Measurements from ENCODE around the gene GORAB. TPM values are rescaled to one million over a fixed set of nuclear protein-coding genes. Genes with fewer than 3 reads are reported as not detected.

The GORAB gene
- polyA plus RNA-seq, 2 of the 4 experiments (the other 2 are of a cell fraction), result 7.5 to 15.1 TPM

GRCh38 chr1:170559166-170559565 lies 27.2 kb downstream of the GORAB start:
- Histone ChIP-seq H3K4me1 (peaks cover 10% of the 10 kb centered on the region; the same call in 2 of the 3 replicates), H3K4me3 (no peak overlapping the region), H3K27ac (no peak overlapping the region), H3K9me3 (peaks cover 21% of the 10 kb centered on the region), H3K4me2 (no peak overlapping the region)
- DNase-seq (ENCODE audit: low read depth in 1 of 2, low spot score in 1 of 2) (no peak), ATAC-seq (no peak), FAIRE-seq (no peak)
- POLR2A ChIA-PET, result no interaction called here
- no peak for TF ChIP-seq TFCP2L1 (CRISPR knock-in tag; IDR thresholded peaks at IDR 0.05)
- no peak for TF ChIP-seq RNF2 (IDR thresholded peaks at IDR 0.05; ENCODE audit: borderline replicate concordance, low read depth)
- TF ChIP-seq EHMT2 (IDR thresholded peaks at IDR 0.05; ENCODE audit: low read depth), result no peak
- no peak for TF ChIP-seq RARB (CRISPR knock-in tag; IDR thresholded peaks at IDR 0.05)
- TF ChIP-seq KDM1A (IDR thresholded peaks at IDR 0.05; ENCODE audit: low read depth), result no peak
- no peak for TF ChIP-seq GATA3 (IDR thresholded peaks at IDR 0.05; ENCODE audit: borderline replicate concordance)
- no peak for TF ChIP-seq USF2 (IDR thresholded peaks at IDR 0.05)
- no peak for TF ChIP-seq NPAS2 (CRISPR knock-in tag; IDR thresholded peaks at IDR 0.05; ENCODE audit: borderline replicate concordance)
- TF ChIP-seq TP53 (CRISPR knock-in tag; IDR thresholded peaks at IDR 0.05), result no peak
- TF ChIP-seq MAFK (IDR thresholded peaks at IDR 0.05; ENCODE audit: partially characterized antibody), result no peak
- no peak for TF ChIP-seq BCL3 (IDR thresholded peaks at IDR 0.05)
- no peak for TF ChIP-seq BHLHE40 (IDR thresholded peaks at IDR 0.05; ENCODE audit: low read depth, low read length)
- TF ChIP-seq POLR2A (IDR thresholded peaks at IDR 0.05; ENCODE audit: low read length), result no peak
- no peak for TF ChIP-seq REST (IDR thresholded peaks at IDR 0.05)
- TF ChIP-seq FOSB (CRISPR knock-in tag; IDR thresholded peaks at IDR 0.05), result no peak
- no peak for TF ChIP-seq KDM5A (IDR thresholded peaks at IDR 0.05)
- no peak for TF ChIP-seq ATOH8 (CRISPR knock-in tag; IDR thresholded peaks at IDR 0.05; ENCODE audit: low read depth)
- TF ChIP-seq RCOR1 (IDR thresholded peaks at IDR 0.05; ENCODE audit: low read depth, low read length), result no peak
- CTCF ChIA-PET, result interaction anchor here (0.6 kb wide), 1 partner anchor 1319 kb away, joined by 4 read pairs; no protein-coding TSS in a partner anchor
- 62% methylated on average over 2 of the region's 2 CpGs for WGBS (ENCODE audit: missing lambda C conversion rate)

GRCh38 chr1:170560681-170561285 lies 28.8 kb downstream of the GORAB start:
- ChIA-PET POLR2A (no interaction called here), CTCF (no interaction called here)
- 57% methylated on average over 4 of the region's 4 CpGs for WGBS (ENCODE audit: missing lambda C conversion rate)
- Histone ChIP-seq H3K4me2 (no peak overlapping the region), H3K4me1 (peaks cover 10% of the 10 kb centered on the region; the same call in 2 of the 3 replicates), H3K4me3 (no peak overlapping the region), H3K27ac (no peak overlapping the region), H3K9me3 (peaks cover 21% of the 10 kb centered on the region)
- FAIRE-seq, result no peak
- no peak for TF ChIP-seq MYC (IDR thresholded peaks at IDR 0.05; ENCODE audit: borderline replicate concordance, low read length)
- no peak for TF ChIP-seq SMC3 (IDR thresholded peaks at IDR 0.05)
- TF ChIP-seq HMGXB4 (CRISPR knock-in tag; IDR thresholded peaks at IDR 0.05; ENCODE audit: borderline replicate concordance), result no peak
- no peak for TF ChIP-seq MAFK (IDR thresholded peaks at IDR 0.05; ENCODE audit: partially characterized antibody)
- no peak for TF ChIP-seq POLR2AphosphoS2 (conservative IDR thresholded peaks at IDR 0.05; ENCODE audit: low read length)
- TF ChIP-seq HOXB5 (CRISPR knock-in tag; IDR thresholded peaks at IDR 0.05), result no peak
- ATAC-seq, result no peak
- DNase-seq (ENCODE audit: low read depth in 1 of 2, low spot score in 1 of 2), result no peak
